ENCODE data around the gene TMEM234.

The TMEM234 gene

GRCh38 chr1:32224285-32224684 lies 2.1 kb upstream of the TMEM234 start:
- Histone ChIP-seq H3K9ac (ENCODE audit: insufficient read length) (no peak overlapping the region), H3K36me3 (ENCODE audit: insufficient read depth, low read length) (peaks cover 45% of the 10 kb centered on the region), H3K4me3 (no peak overlapping the region), H3K9me3 (ENCODE audit: low read depth, low read length) (no peaks in the 10 kb centered on the region), H3K27ac (no peak overlapping the region)
- TF ChIP-seq POLR2AphosphoS5 (IDR thresholded peaks at IDR 0.05; ENCODE audit: borderline replicate concordance, low read depth, low read length) (no peak), EZH2 (IDR thresholded peaks at IDR 0.05) (no peak), FOXP2 (optimal IDR thresholded peaks at IDR 0.05; ENCODE audit: control extremely low read depth, extremely low read length, insufficient read depth) (no peak)
- no peak for DNase-seq (ENCODE audit: low read depth, low spot score)

- H3K36me3 ChIP-seq (ENCODE audit: insufficient read depth, low read length): peaks cover 40% of the 10 kb centered on the region
These were observed 1.5 kb upstream of the TMEM234 start for GRCh38 chr1:32223683-32224082.

GRCh38 chr1:32221581-32221979 lies 573 bp downstream of the TMEM234 start:
- no peak for TF ChIP-seq EZH2 (IDR thresholded peaks at IDR 0.05)
- no peak for TF ChIP-seq POLR2AphosphoS5 (IDR thresholded peaks at IDR 0.05; ENCODE audit: borderline replicate concordance, low read depth, low read length)
- TF ChIP-seq FOXP2 (optimal IDR thresholded peaks at IDR 0.05; ENCODE audit: control extremely low read depth, extremely low read length, insufficient read depth): no peak
- Histone ChIP-seq H3K36me3 (ENCODE audit: insufficient read depth, low read length) (peaks cover 25% of the 10 kb centered on the region), H3K9me3 (ENCODE audit: low read depth, low read length) (no peaks in the 10 kb centered on the region), H3K9ac (ENCODE audit: insufficient read length) (peak overlapping the region; percentile 98), H3K4me3 (peak overlapping the region; percentile 99), H3K27ac (0 out of 2 replicates have a peak overlapping the region, but pooled peaks have one; percentile 36)
- no peak for DNase-seq (ENCODE audit: low read depth, low spot score)

More at GRCh38 chr1:32223683-32224082, 1.5 kb upstream of the TMEM234 start:
- no peak for DNase-seq (ENCODE audit: low read depth, low spot score)
- no peak for TF ChIP-seq FOXP2 (optimal IDR thresholded peaks at IDR 0.05; ENCODE audit: control extremely low read depth, extremely low read length, insufficient read depth)
- TF ChIP-seq POLR2AphosphoS5 (IDR thresholded peaks at IDR 0.05; ENCODE audit: borderline replicate concordance, low read depth, low read length): no peak
- H3K9me3 ChIP-seq (ENCODE audit: low read depth, low read length): no peaks in the 10 kb centered on the region
- H3K27ac ChIP-seq: no peak overlapping the region
- peak overlapping the region; percentile 16; the same call in 1 of the 2 replicates for H3K4me3 ChIP-seq
- peak overlapping the region; percentile 33 for H3K9ac ChIP-seq (ENCODE audit: insufficient read length)

- Histone ChIP-seq H3K9ac (ENCODE audit: insufficient read length) (peak overlapping the region; percentile 98), H3K36me3 (ENCODE audit: insufficient read depth, low read length) (peaks cover 21% of the 10 kb centered on the region), H3K9me3 (ENCODE audit: low read depth, low read length) (no peaks in the 10 kb centered on the region), H3K27ac (0 out of 2 replicates have a peak overlapping the region, but pooled peaks have one; percentile 36), H3K4me3 (peak overlapping the region; percentile 99)
- DNase-seq (ENCODE audit: low read depth, low spot score): no peak
- TF ChIP-seq EZH2 (IDR thresholded peaks at IDR 0.05) (no peak), FOXP2 (optimal IDR thresholded peaks at IDR 0.05; ENCODE audit: control extremely low read depth, extremely low read length, insufficient read depth) (no peak), POLR2AphosphoS5 (IDR thresholded peaks at IDR 0.05; ENCODE audit: borderline replicate concordance, low read depth, low read length) (no peak)
These were observed 1.2 kb downstream of the TMEM234 start for GRCh38 chr1:32220746-32221580.

GRCh38 chr1:32219022-32219421 lies 3.1 kb downstream of the TMEM234 start:
- Histone ChIP-seq H3K27ac (no peak overlapping the region), H3K9me3 (ENCODE audit: low read depth, low read length) (no peaks in the 10 kb centered on the region), H3K4me3 (no peak overlapping the region), H3K9ac (ENCODE audit: insufficient read length) (no peak overlapping the region), H3K36me3 (ENCODE audit: insufficient read depth, low read length) (peaks cover 6% of the 10 kb centered on the region)
- TF ChIP-seq POLR2AphosphoS5 (IDR thresholded peaks at IDR 0.05; ENCODE audit: borderline replicate concordance, low read depth, low read length): no peak
- no peak for TF ChIP-seq FOXP2 (optimal IDR thresholded peaks at IDR 0.05; ENCODE audit: control extremely low read depth, extremely low read length, insufficient read depth)
- no peak for TF ChIP-seq EZH2 (IDR thresholded peaks at IDR 0.05)
- no peak for DNase-seq (ENCODE audit: low read depth, low spot score)

- no peak overlapping the region for H3K27ac ChIP-seq
- no peaks in the 10 kb centered on the region for H3K9me3 ChIP-seq (ENCODE audit: low read depth, low read length)
- TF ChIP-seq POLR2AphosphoS5 (IDR thresholded peaks at IDR 0.05; ENCODE audit: borderline replicate concordance, low read depth, low read length) (no peak), FOXP2 (optimal IDR thresholded peaks at IDR 0.05; ENCODE audit: control extremely low read depth, extremely low read length, insufficient read depth) (no peak), EZH2 (IDR thresholded peaks at IDR 0.05) (no peak)
- no peak overlapping the region for H3K9ac ChIP-seq (ENCODE audit: insufficient read length)
- no peak for DNase-seq (ENCODE audit: low read depth, low spot score)
- no peaks in the 10 kb centered on the region for H3K36me3 ChIP-seq (ENCODE audit: insufficient read depth, low read length)
- H3K4me3 ChIP-seq: no peak overlapping the region
These were observed 5.6 kb downstream of the TMEM234 start for GRCh38 chr1:32216566-32216965.

- H3K36me3 ChIP-seq (ENCODE audit: insufficient read depth, low read length): no peaks in the 10 kb centered on the region
- no peak for TF ChIP-seq POLR2AphosphoS5 (IDR thresholded peaks at IDR 0.05; ENCODE audit: borderline replicate concordance, low read depth, low read length)
- no peak for TF ChIP-seq FOXP2 (optimal IDR thresholded peaks at IDR 0.05; ENCODE audit: control extremely low read depth, extremely low read length, insufficient read depth)
- TF ChIP-seq EZH2 (IDR thresholded peaks at IDR 0.05): no peak
- no peaks in the 10 kb centered on the region for H3K9me3 ChIP-seq (ENCODE audit: low read depth, low read length)
- no peak overlapping the region for H3K4me3 ChIP-seq
- no peak for DNase-seq (ENCODE audit: low read depth, low spot score)
- H3K9ac ChIP-seq (ENCODE audit: insufficient read length): no peak overlapping the region
- H3K27ac ChIP-seq: no peak overlapping the region
These were observed 6.3 kb downstream of the TMEM234 start for GRCh38 chr1:32215629-32216480.

GRCh38 chr1:32208891-32209328 lies 13.2 kb downstream of the TMEM234 start, which contains the start of gene DCDC2B:
Gene DCDC2B (plus strand): TSS chr1:32209089. CDS start chr1:32209094, 5 bp downstream.
- H3K9ac ChIP-seq (ENCODE audit: insufficient read length): no peak within 1 kb of the TSS

More at GRCh38 chr1:32208891-32209328, 13.2 kb downstream of the TMEM234 start, which contains the start of gene DCDC2B:
- Histone ChIP-seq H3K4me3 (no peak within 1 kb of the TSS), H3K27ac (no peak within 1 kb of the TSS), H3K36me3 (ENCODE audit: insufficient read depth, low read length) (no peaks in the 10 kb centered on the region; the same call in 1 of the 2 replicates), H3K9me3 (ENCODE audit: low read depth, low read length) (no peaks in the 10 kb centered on the region)
- TF ChIP-seq FOXP2 (optimal IDR thresholded peaks at IDR 0.05; ENCODE audit: control extremely low read depth, extremely low read length, insufficient read depth): no peak
- 0 out of 2 replicates have a peak, but pooled peaks have one; percentile 21 for TF ChIP-seq POLR2AphosphoS5 (IDR thresholded peaks at IDR 0.05; ENCODE audit: borderline replicate concordance, low read depth, low read length)
- no peak for DNase-seq (ENCODE audit: low read depth, low spot score)

Data from SK-N-MC (cell line).